Fibroblast of lung (primary cell): ENCODE results near the gene MYDGF. TPM values are rescaled to one million over a fixed set of nuclear protein-coding genes. Genes with fewer than 3 reads are reported as not detected.
"Not testable (repeated sequence)": the region's sequence is repeated elsewhere in the genome, so short reads cannot be mapped to it uniquely, and the experiment has no call there.

Source experiments
- DNase-seq, 2 donors: peaks; one replicate each; pipeline versions ENCODE4 v3.0.0 to v3.0.0-alpha.2; 2010; ENCODE audit warnings: low read depth in 2 of 2
- H2AFZ ChIP-seq: 2 replicates; pipeline ENCODE4 v1.5.1; 2012; ENCODE audit warnings: low read length, control low read depth, inconsistent platforms
- H3K27ac ChIP-seq: 2 replicates; pipeline ENCODE4 v1.5.1; 2011; ENCODE audit warnings: low read length, control low read depth; ENCODE audit not compliant: insufficient read depth
- H3K27me3 ChIP-seq: 2 replicates; pipeline ENCODE4 v1.5.1; 2011; ENCODE audit warnings: mild to moderate bottlenecking, low read length; ENCODE audit not compliant: control insufficient read depth, insufficient read depth
- H3K36me3 ChIP-seq: 2 replicates; pipeline ENCODE4 v1.5.1; 2011; ENCODE audit warnings: low read length; ENCODE audit not compliant: control insufficient read depth, insufficient read depth
- H3K4me1 ChIP-seq: 2 replicates; pipeline ENCODE4 v1.5.1; 2011; ENCODE audit warnings: low read length; ENCODE audit not compliant: control insufficient read depth, insufficient read depth; ENCODE audit errors: extremely low read depth
- H3K4me2 ChIP-seq: 2 replicates; pipeline ENCODE4 v1.5.1; 2011; ENCODE audit warnings: low read length, control low read depth; ENCODE audit not compliant: insufficient read depth; ENCODE audit errors: extremely low read depth
- H3K4me3 ChIP-seq, 4 experiments: fragments of 200-600 bp in 1 of 4; sonication (generic) in 1 of 4; replicated peaks in 1 of 4; 2 replicates each; pipeline ENCODE4 v1.5.1; 2011 to 2016; ENCODE audit warnings: low read length in 4 of 4, low read depth in 3 of 4, mild to moderate bottlenecking in 3 of 4, control low read depth in 2 of 4, inconsistent platforms in 1 of 4, mixed read lengths in 1 of 4; ENCODE audit not compliant: insufficient read depth in 1 of 4; ENCODE audit errors: control extremely low read depth in 1 of 4
- H3K79me2 ChIP-seq: 2 replicates; pipeline ENCODE4 v1.5.1; 2012; ENCODE audit warnings: mild to moderate bottlenecking, low read length, inconsistent platforms; ENCODE audit not compliant: control insufficient read depth, insufficient read depth
- H3K9ac ChIP-seq: 2 replicates; pipeline ENCODE4 v1.5.1; 2011; ENCODE audit warnings: mild to moderate bottlenecking, low read length, control low read depth; ENCODE audit not compliant: insufficient read depth
- H3K9me3 ChIP-seq: 2 replicates; pipeline ENCODE4 v1.5.1; 2012; ENCODE audit warnings: low read depth, low read length; ENCODE audit not compliant: control insufficient read depth, insufficient read depth
- H4K20me1 ChIP-seq: 2 replicates; pipeline ENCODE4 v1.5.1; 2011; ENCODE audit warnings: low read length; ENCODE audit not compliant: control insufficient read depth, insufficient read depth; ENCODE audit errors: extremely low read depth
- CTCF ChIP-seq, 2 donors: IDR thresholded peaks in 1 of 2; conservative IDR thresholded peaks in 1 of 2; 1 replicate in 1 of 2; 2 replicates in 1 of 2; pipeline ENCODE4 v1.5.1; 2011 to 2012; ENCODE audit warnings: low read length in 2 of 2, control low read depth in 1 of 2, inconsistent platforms in 1 of 2, low read depth in 1 of 2, mild to moderate bottlenecking in 1 of 2
- EZH2 ChIP-seq: IDR thresholded peaks from 2 replicates; pipeline ENCODE4 v1.5.1; 2012; ENCODE audit warnings: low read length, control low read depth, mild to moderate bottlenecking; ENCODE audit errors: missing control alignments
- polyA plus RNA-seq, 2 donors: library from polyadenylated mRNA; depleted of rRNA in 1 of 2; stranded (reverse) in 1 of 2; unstranded in 1 of 2; fragments of >200 nt; gene quantifications; 2 replicates each; pipeline ENCODE4 v1.2.1, GENCODE V29; 2011 to 2012; ENCODE audit warnings: missing spikeins in 1 of 2
- total RNA-seq: library from RNA; depleted of rRNA; stranded (reverse); fragments of >200 nt; gene quantifications from 2 replicates; pipeline ENCODE4 v1.2.1, GENCODE V29; 2014

The MYDGF gene
- total and polyA plus RNA-seq, 2 donors (not counting 1 experiment from before 2014, with no cell fraction given) = 167 to 181 TPM

DNA sequence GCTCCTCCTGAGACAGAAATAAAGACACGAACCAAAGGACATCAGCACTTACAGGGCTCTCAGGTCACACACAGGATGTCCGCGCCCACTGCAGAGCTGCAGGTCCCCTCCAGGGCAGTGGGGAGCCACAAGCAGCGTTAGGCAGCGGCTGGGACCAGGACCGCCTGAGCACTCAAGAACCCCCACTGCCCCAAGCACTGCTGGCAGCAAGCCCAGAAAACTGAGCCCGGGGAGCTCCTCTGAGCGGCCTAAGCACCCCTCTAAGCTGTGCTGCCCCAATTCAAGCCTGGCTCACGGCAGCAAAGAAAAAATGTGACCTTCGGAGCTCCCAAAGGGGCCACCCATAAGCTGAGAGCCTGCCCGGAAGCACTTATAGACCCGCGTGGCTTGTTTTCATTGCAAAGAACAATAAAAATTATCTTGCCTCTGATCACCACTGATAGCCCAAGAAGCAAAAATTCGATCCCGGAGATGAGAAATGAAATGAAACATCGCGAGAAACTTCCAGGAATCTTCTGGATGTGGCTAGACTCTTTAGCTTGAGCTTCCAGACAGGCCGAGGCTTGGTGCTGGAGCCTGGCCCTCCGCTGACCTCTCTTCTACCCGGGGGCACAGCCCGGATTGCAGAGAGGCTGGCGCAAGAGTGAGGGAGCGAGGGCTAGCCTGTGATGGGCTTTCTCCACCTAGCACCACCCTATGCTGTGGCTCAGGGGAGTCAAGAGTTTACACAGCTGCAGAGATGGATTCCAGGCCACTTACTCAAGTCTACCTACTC, 47.2 kb upstream of the MYDGF start:
- Histone ChIP-seq H3K4me2 (peak overlapping the region; percentile 13), H3K4me1 (peaks cover 30% of the 10 kb centered on the region), H3K36me3 (peaks cover 42% of the 10 kb centered on the region)

DNA sequence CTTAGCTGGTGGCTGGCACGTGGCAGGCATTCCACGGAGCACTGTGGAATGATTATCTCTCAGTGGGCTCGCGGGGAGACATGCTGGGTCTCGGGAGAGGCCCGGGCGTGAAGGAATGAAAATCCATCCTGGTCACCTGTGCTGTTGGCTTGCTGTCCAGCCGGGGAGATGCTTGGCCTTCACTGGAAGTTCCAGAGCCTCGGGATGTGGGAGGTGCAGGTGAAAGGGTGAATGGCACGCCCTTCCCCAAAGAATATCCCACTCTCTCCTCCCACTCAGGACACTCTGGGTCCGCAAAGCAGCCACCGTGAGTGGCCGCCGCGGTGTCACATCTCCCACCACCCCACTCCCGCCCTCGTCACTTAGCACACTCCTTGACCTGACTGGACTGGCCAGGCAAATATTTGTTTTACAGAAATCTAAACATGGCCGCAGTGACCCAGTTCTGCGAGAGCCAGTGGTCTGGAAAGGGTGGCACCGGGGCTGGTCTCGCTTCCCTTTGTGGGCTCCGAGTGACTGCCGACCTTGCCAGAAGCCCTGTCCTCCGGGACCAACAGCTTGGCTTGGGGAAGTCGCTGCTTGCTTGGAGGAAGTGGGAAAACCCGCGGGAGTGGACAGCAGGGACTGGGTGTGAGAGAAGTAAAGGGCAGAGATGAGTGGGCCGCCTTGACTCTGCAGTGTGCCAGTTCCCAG, 45.5 kb upstream of the MYDGF start:
- Histone ChIP-seq H3K4me3 (no peak overlapping the region), H3K36me3 (peaks cover 51% of the 10 kb centered on the region), H3K9ac (no peak overlapping the region), H4K20me1 (no peaks in the 10 kb centered on the region), H2AFZ (no peak overlapping the region), H3K79me2 (peaks cover 18% of the 10 kb centered on the region), H3K9me3 (no peaks in the 10 kb centered on the region), H3K27me3 (no peaks in the 10 kb centered on the region), H3K4me2 (no peak overlapping the region), H3K27ac (peak overlapping the region; percentile 42), H3K4me1 (peaks cover 23% of the 10 kb centered on the region)
- TF ChIP-seq CTCF (conservative IDR thresholded peaks at IDR 0.05 in 1 of 2, IDR thresholded peaks at IDR 0.05 in 1 of 2; ENCODE audit: low read depth in 1 of 2, low read length in 2 of 2) = no peak
- no peak for DNase-seq

More for the DNA sequence above, 47.2 kb upstream of the MYDGF start:
- peak; percentile 50 to 99 for DNase-seq
- no peaks in the 10 kb centered on the region for H3K9me3 ChIP-seq
- H2AFZ ChIP-seq = no peak overlapping the region
- TF ChIP-seq EZH2 (no peak), CTCF (conservative IDR thresholded peaks at IDR 0.05 in 1 of 2, IDR thresholded peaks at IDR 0.05 in 1 of 2; ENCODE audit: low read depth in 1 of 2, low read length in 2 of 2) (no peak)
- H4K20me1 ChIP-seq = no peaks in the 10 kb centered on the region
- no peak overlapping the region for H3K9ac ChIP-seq
- peaks cover 31% of the 10 kb centered on the region for H3K79me2 ChIP-seq
- peak overlapping the region; percentile 23 for H3K27ac ChIP-seq
- no peaks in the 10 kb centered on the region for H3K27me3 ChIP-seq
- H3K4me3 ChIP-seq = no peak overlapping the region

- not testable (repeated sequence) for H3K9ac ChIP-seq, H2AFZ ChIP-seq, H3K4me3 ChIP-seq, H4K20me1 ChIP-seq, H3K4me2 ChIP-seq, H3K9me3 ChIP-seq, H3K27me3 ChIP-seq
- peaks cover 53% of the 10 kb centered on the region for H3K36me3 ChIP-seq
- H3K27ac ChIP-seq = peak overlapping the region; percentile 42
- H3K4me1 ChIP-seq = peaks cover 23% of the 10 kb centered on the region
- H3K79me2 ChIP-seq = peaks cover 13% of the 10 kb centered on the region
- peak in 1 of 2 donors; percentile 43 for DNase-seq
Measured at GRCh38 chr19:4715178-4715528, 45.0 kb upstream of the MYDGF start.
